Measurements from ENCODE around the gene GNAQ.
"Not testable (repeated sequence)": the region's sequence is repeated elsewhere in the genome, so short reads cannot be mapped to it uniquely, and the experiment has no call there.

GNAQ gene

GRCh38 chr9:77708064-77708815, 323.4 kb downstream of the GNAQ start:
- Histone ChIP-seq H3K36me3 (ENCODE audit: insufficient read depth, low read length) (no peaks in the 10 kb centered on the region), H3K27me3 (ENCODE audit: insufficient read depth, low read length) (no peaks in the 10 kb centered on the region), H3K27ac (ENCODE audit: low read depth, low read length) (no peak overlapping the region), H3K9me3 (ENCODE audit: insufficient read depth, low read depth, low read length) (peaks cover 5% of the 10 kb centered on the region), H3K4me3 (ENCODE audit: low read length) (no peak overlapping the region), H3K4me1 (ENCODE audit: insufficient read depth, low read length) (no peaks in the 10 kb centered on the region), H3K9ac (ENCODE audit: low read depth, low read length) (no peak overlapping the region)
- no CpG with 5 or more reads among the region's 1 CpG for WGBS

GRCh38 chr9:77707383-77708063, 324.1 kb downstream of the GNAQ start:
- H3K4me3 ChIP-seq (ENCODE audit: low read length), result no peak overlapping the region
- no peak overlapping the region for H3K27ac ChIP-seq (ENCODE audit: low read depth, low read length)
- 95% methylated on average over 6 of the region's 6 CpGs for WGBS

GRCh38 chr9:77705636-77706035, 326.0 kb downstream of the GNAQ start:
- Histone ChIP-seq H3K27me3 (ENCODE audit: insufficient read depth, low read length) (no peaks in the 10 kb centered on the region), H3K4me3 (ENCODE audit: low read length) (no peak overlapping the region), H3K9me3 (ENCODE audit: insufficient read depth, low read depth, low read length) (peaks cover 5% of the 10 kb centered on the region), H3K9ac (ENCODE audit: low read depth, low read length) (no peak overlapping the region), H3K4me1 (ENCODE audit: insufficient read depth, low read length) (no peaks in the 10 kb centered on the region), H3K36me3 (ENCODE audit: insufficient read depth, low read length) (no peaks in the 10 kb centered on the region), H3K27ac (ENCODE audit: low read depth, low read length) (no peak overlapping the region)

More at GRCh38 chr9:77707383-77708063, 324.1 kb downstream of the GNAQ start:
- Histone ChIP-seq H3K27me3 (ENCODE audit: insufficient read depth, low read length) (no peaks in the 10 kb centered on the region), H3K9ac (ENCODE audit: low read depth, low read length) (no peak overlapping the region), H3K4me1 (ENCODE audit: insufficient read depth, low read length) (no peaks in the 10 kb centered on the region), H3K36me3 (ENCODE audit: insufficient read depth, low read length) (no peaks in the 10 kb centered on the region), H3K9me3 (ENCODE audit: insufficient read depth, low read depth, low read length) (peaks cover 5% of the 10 kb centered on the region)

- not testable (repeated sequence) for H3K9me3 ChIP-seq (ENCODE audit: insufficient read depth, low read depth, low read length); H3K27me3 ChIP-seq (ENCODE audit: insufficient read depth, low read length); H3K4me1 ChIP-seq (ENCODE audit: insufficient read depth, low read length); H3K9ac ChIP-seq (ENCODE audit: low read depth, low read length); H3K4me3 ChIP-seq (ENCODE audit: low read length); H3K36me3 ChIP-seq (ENCODE audit: insufficient read depth, low read length); H3K27ac ChIP-seq (ENCODE audit: low read depth, low read length)
- WGBS, result 95% methylated on average over 52 of the region's 52 CpGs
These were observed 328.9 kb downstream of the GNAQ start for GRCh38 chr9:77702521-77703390.

GRCh38 chr9:77697238-77697984, 334.2 kb downstream of the GNAQ start:
- H3K4me1 ChIP-seq (ENCODE audit: insufficient read depth, low read length), result no peaks in the 10 kb centered on the region
- H3K27ac ChIP-seq (ENCODE audit: low read depth, low read length), result no peak overlapping the region
- no peaks in the 10 kb centered on the region for H3K27me3 ChIP-seq (ENCODE audit: insufficient read depth, low read length)
- no peak overlapping the region for H3K4me3 ChIP-seq (ENCODE audit: low read length)
- H3K9me3 ChIP-seq (ENCODE audit: insufficient read depth, low read depth, low read length), result no peaks in the 10 kb centered on the region
- WGBS, result 94% methylated on average over 1 of the region's 1 CpG
- H3K9ac ChIP-seq (ENCODE audit: low read depth, low read length), result no peak overlapping the region
- H3K36me3 ChIP-seq (ENCODE audit: insufficient read depth, low read length), result no peaks in the 10 kb centered on the region

GRCh38 chr9:77690723-77691122, 340.9 kb downstream of the GNAQ start:
- H3K27me3 ChIP-seq (ENCODE audit: insufficient read depth, low read length); H3K4me3 ChIP-seq (ENCODE audit: low read length); H3K9me3 ChIP-seq (ENCODE audit: insufficient read depth, low read depth, low read length); H3K9ac ChIP-seq (ENCODE audit: low read depth, low read length); H3K27ac ChIP-seq (ENCODE audit: low read depth, low read length); H3K36me3 ChIP-seq (ENCODE audit: insufficient read depth, low read length); H3K4me1 ChIP-seq (ENCODE audit: insufficient read depth, low read length): not testable (repeated sequence)
- 93% methylated on average over 3 of the region's 3 CpGs for WGBS

- H3K36me3 ChIP-seq (ENCODE audit: insufficient read depth, low read length); H3K9me3 ChIP-seq (ENCODE audit: insufficient read depth, low read depth, low read length); H3K27me3 ChIP-seq (ENCODE audit: insufficient read depth, low read length); H3K4me3 ChIP-seq (ENCODE audit: low read length); H3K4me1 ChIP-seq (ENCODE audit: insufficient read depth, low read length); H3K27ac ChIP-seq (ENCODE audit: low read depth, low read length); H3K9ac ChIP-seq (ENCODE audit: low read depth, low read length): not testable (repeated sequence)
- 96% methylated on average over 2 of the region's 3 CpGs for WGBS
These were observed 341.5 kb downstream of the GNAQ start for GRCh38 chr9:77690119-77690518.

GRCh38 chr9:77687737-77688136, 343.9 kb downstream of the GNAQ start:
- 81% methylated on average over 11 of the region's 11 CpGs for WGBS
- not testable (repeated sequence) for H3K27ac ChIP-seq (ENCODE audit: low read depth, low read length); H3K9me3 ChIP-seq (ENCODE audit: insufficient read depth, low read depth, low read length); H3K4me1 ChIP-seq (ENCODE audit: insufficient read depth, low read length); H3K27me3 ChIP-seq (ENCODE audit: insufficient read depth, low read length); H3K36me3 ChIP-seq (ENCODE audit: insufficient read depth, low read length); H3K9ac ChIP-seq (ENCODE audit: low read depth, low read length); H3K4me3 ChIP-seq (ENCODE audit: low read length)

- WGBS, result 96% methylated on average over 5 of the region's 5 CpGs
- H3K36me3 ChIP-seq (ENCODE audit: insufficient read depth, low read length), result no peaks in the 10 kb centered on the region
- no peak overlapping the region for H3K4me3 ChIP-seq (ENCODE audit: low read length)
- no peaks in the 10 kb centered on the region for H3K27me3 ChIP-seq (ENCODE audit: insufficient read depth, low read length)
- no peak overlapping the region for H3K27ac ChIP-seq (ENCODE audit: low read depth, low read length)
- H3K4me1 ChIP-seq (ENCODE audit: insufficient read depth, low read length), result no peaks in the 10 kb centered on the region
- H3K9me3 ChIP-seq (ENCODE audit: insufficient read depth, low read depth, low read length), result peaks cover 4% of the 10 kb centered on the region; the same call in 1 of the 2 replicates
- no peak overlapping the region for H3K9ac ChIP-seq (ENCODE audit: low read depth, low read length)
These were observed 351.0 kb downstream of the GNAQ start for GRCh38 chr9:77680581-77680980.

- H3K36me3 ChIP-seq (ENCODE audit: insufficient read depth, low read length), result no peaks in the 10 kb centered on the region
- H3K4me1 ChIP-seq (ENCODE audit: insufficient read depth, low read length), result no peaks in the 10 kb centered on the region
- 94% methylated on average over 9 of the region's 9 CpGs for WGBS
- H3K4me3 ChIP-seq (ENCODE audit: low read length), result no peak overlapping the region
- no peak overlapping the region for H3K27ac ChIP-seq (ENCODE audit: low read depth, low read length)
- peaks cover 4% of the 10 kb centered on the region; the same call in 1 of the 2 replicates for H3K9me3 ChIP-seq (ENCODE audit: insufficient read depth, low read depth, low read length)
- no peak overlapping the region for H3K9ac ChIP-seq (ENCODE audit: low read depth, low read length)
- H3K27me3 ChIP-seq (ENCODE audit: insufficient read depth, low read length), result no peaks in the 10 kb centered on the region
These were observed 351.8 kb downstream of the GNAQ start for GRCh38 chr9:77679661-77680368.

Measured in HUES64 (cell line).